OCI-LY3 (cell line): Measurements from ENCODE around the gene NEK5.
"Not testable (repeated sequence)": the region's sequence is repeated elsewhere in the genome, so short reads cannot be mapped to it uniquely, and the experiment has no call there.

Experiments used
- CTCF ChIP-seq: fragments of 200-600, 300-600 bp; sonication (generic); IDR thresholded peaks from 2 replicates; pipeline ENCODE4 v1.5.1; 2014; ENCODE audit warnings: antibody characterized with exemption, low read length, low read depth
- EZH2phosphoT487 ChIP-seq: fragments of 200-600 bp; shearing (Covaris generic); IDR thresholded peaks from 2 replicates; pipeline ENCODE4 v1.6.1; 2018; ENCODE audit warnings: antibody characterized with exemption, mixed run types, low read depth

- not testable (repeated sequence) for TF ChIP-seq EZH2phosphoT487, CTCF
These were observed 43.9 kb downstream of the NEK5 start for GRCh38 chr13:52084981-52085380.
